ENCODE measurements around the gene XRCC3. TPM values are rescaled to one million over a fixed set of nuclear protein-coding genes. Genes with fewer than 3 reads are reported as not detected.

XRCC3 gene
- total and polyA plus RNA-seq, 5 experiments from 2014 or later: 2.1 to 14.1 (median 3.6) TPM

GRCh38 chr14:103676881-103677675, 38.2 kb downstream of the XRCC3 start:
- H3K27ac Mint-ChIP-seq: peak overlapping the region in 2 of 10 donors; percentile 20 to 63
- no peak for DNase-seq
- no peaks in the 10 kb centered on the region for H3K9me3 Mint-ChIP-seq
- no peak for ATAC-seq
- no peaks in the 10 kb centered on the region for H3K27me3 Mint-ChIP-seq
- POLR2A ChIA-PET: no interaction called here
- no peak overlapping the region for H3K4me3 Mint-ChIP-seq
- peaks cover 0 to 7% (median 3%) of the 10 kb centered on the region in 4 donors for H3K4me1 Mint-ChIP-seq
- peaks cover 6 to 94% (median 19%) of the 10 kb centered on the region in 3 donors for H3K36me3 Mint-ChIP-seq

- Mint-ChIP-seq H3K9me3 (no peaks in the 10 kb centered on the region), H3K27ac (peak overlapping the region in 1 of 10 donors; percentile 67), H3K4me1 (peaks cover 0 to 7% (median 3%) of the 10 kb centered on the region in 4 donors), H3K36me3 (peaks cover 6 to 94% (median 26%) of the 10 kb centered on the region in 3 donors), H3K27me3 (no peaks in the 10 kb centered on the region), H3K4me3 (no peak overlapping the region)
- POLR2A ChIA-PET: no interaction called here
- DNase-seq: no peak
- ATAC-seq: no peak
Measured at GRCh38 chr14:103675957-103676356, 39.3 kb downstream of the XRCC3 start.

DNA sequence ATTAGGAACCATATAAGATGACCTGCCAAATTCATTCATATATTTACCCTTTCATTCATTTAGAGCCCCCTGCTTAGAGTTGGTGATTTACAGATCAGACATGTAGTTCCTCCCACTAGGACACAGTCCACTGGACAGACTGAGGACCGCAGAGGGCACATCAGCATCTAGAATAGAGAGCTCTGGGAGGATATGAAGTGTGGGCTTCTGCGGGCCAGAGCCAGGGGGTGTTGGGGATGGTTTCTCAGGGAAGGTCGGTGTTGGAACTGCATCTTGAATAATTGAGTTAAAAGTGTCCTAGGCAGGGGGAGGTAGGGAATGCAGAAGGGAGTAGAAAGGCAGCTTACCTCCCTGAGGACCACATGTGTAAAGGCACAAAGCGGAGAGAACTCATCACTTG, 43.3 kb downstream of the XRCC3 start:
- H3K27me3 Mint-ChIP-seq: no peaks in the 10 kb centered on the region
- DNase-seq: no peak
- H3K27ac Mint-ChIP-seq: peak overlapping the region in 4 of 10 donors; percentile 16 to 85 (median 48)
- peaks cover 9 to 95% (median 24%) of the 10 kb centered on the region in 3 donors for H3K36me3 Mint-ChIP-seq
- no peak for ATAC-seq
- POLR2A ChIA-PET: no interaction called here
- no peaks in the 10 kb centered on the region for H3K9me3 Mint-ChIP-seq
- no peak overlapping the region for H3K4me3 Mint-ChIP-seq
- H3K4me1 Mint-ChIP-seq: no peaks in the 10 kb centered on the region

GRCh38 chr14:103669370-103669769, 45.9 kb downstream of the XRCC3 start:
- DNase-seq (no peak), ATAC-seq (no peak)
- Mint-ChIP-seq H3K36me3 (peaks cover 9 to 96% (median 16%) of the 10 kb centered on the region in 3 donors), H3K27ac (no peak overlapping the region), H3K4me1 (peaks cover 0 to 2% (median under 1%) of the 10 kb centered on the region in 4 donors), H3K9me3 (no peaks in the 10 kb centered on the region), H3K27me3 (no peaks in the 10 kb centered on the region), H3K4me3 (no peak overlapping the region)
- POLR2A ChIA-PET: no interaction called here

- POLR2A ChIA-PET: no interaction called here
Measured at GRCh38 chr14:103668117-103668516, 47.1 kb downstream of the XRCC3 start.

DNA sequence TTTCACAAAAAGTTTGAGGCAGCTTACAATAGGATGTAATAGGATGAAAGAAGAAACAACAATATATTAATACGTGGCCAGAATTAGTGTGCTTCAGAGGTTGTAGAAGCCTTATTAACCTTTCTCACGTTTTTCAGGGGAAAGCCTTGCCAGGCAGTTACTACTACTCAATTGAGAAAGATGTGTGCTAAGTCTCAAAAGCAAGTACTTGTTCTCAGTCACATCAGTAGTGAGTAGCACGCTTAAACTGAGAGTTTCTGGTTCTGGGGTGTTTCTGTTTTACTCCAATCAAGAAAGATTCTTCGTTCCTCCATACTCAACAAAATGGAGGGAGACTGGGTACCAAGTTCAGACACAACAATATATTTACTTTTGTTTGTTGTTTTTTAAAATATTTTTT, 47.6 kb downstream of the XRCC3 start:
- no peak overlapping the region for H3K4me3 Mint-ChIP-seq
- H3K27me3 Mint-ChIP-seq: no peaks in the 10 kb centered on the region
- H3K36me3 Mint-ChIP-seq: peaks cover 6 to 98% (median 14%) of the 10 kb centered on the region in 3 donors
- H3K9me3 Mint-ChIP-seq: no peaks in the 10 kb centered on the region
- POLR2A ChIA-PET: no interaction called here
- H3K4me1 Mint-ChIP-seq: peaks cover 0 to 5% (median under 1%) of the 10 kb centered on the region in 4 donors
- ATAC-seq (no peak), DNase-seq (no peak)
- no peak overlapping the region for H3K27ac Mint-ChIP-seq

More at GRCh38 chr14:103668117-103668516, 47.1 kb downstream of the XRCC3 start:
- H3K36me3 Mint-ChIP-seq: peaks cover 9 to 98% (median 14%) of the 10 kb centered on the region in 3 donors
- H3K27me3 Mint-ChIP-seq: no peaks in the 10 kb centered on the region
- no peaks in the 10 kb centered on the region for H3K9me3 Mint-ChIP-seq
- peak overlapping the region in 1 of 10 donors; percentile 67 for H3K27ac Mint-ChIP-seq
- no peak for DNase-seq
- H3K4me1 Mint-ChIP-seq: peaks cover 0 to 5% (median under 1%) of the 10 kb centered on the region in 4 donors
- ATAC-seq: no peak
- H3K4me3 Mint-ChIP-seq: no peak overlapping the region

DNA sequence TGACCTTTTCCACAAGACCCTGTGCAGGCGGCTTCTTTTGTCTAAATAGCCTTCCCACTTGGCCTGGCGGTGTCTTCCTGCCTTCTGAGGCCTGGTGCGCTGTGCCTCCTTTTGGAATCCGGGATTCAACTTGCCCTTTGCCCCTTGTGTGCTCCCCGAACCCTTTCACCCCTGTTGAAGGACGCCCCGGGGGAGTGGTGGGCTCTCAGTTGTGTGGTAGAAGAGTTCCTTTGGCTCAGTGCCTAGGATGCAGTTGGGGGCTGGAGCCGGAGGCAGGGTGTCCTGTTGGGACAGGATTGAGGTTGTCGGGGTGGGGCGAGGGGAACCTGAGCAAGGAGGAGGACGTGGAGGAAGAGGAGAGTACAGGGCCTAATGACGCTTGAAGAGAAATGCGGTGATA, 51.7 kb downstream of the XRCC3 start:
- H3K27ac Mint-ChIP-seq: peak overlapping the region in 4 of 10 donors; percentile 41 to 77 (median 53)
- peaks cover 0 to 5% (median 1%) of the 10 kb centered on the region in 4 donors for H3K4me1 Mint-ChIP-seq
- POLR2A ChIA-PET: no interaction called here
- no peaks in the 10 kb centered on the region for H3K9me3 Mint-ChIP-seq
- no peaks in the 10 kb centered on the region for H3K27me3 Mint-ChIP-seq
- H3K4me3 Mint-ChIP-seq: no peak overlapping the region
- H3K36me3 Mint-ChIP-seq: peaks cover 0 to 96% (median 11%) of the 10 kb centered on the region in 3 donors
- DNase-seq: no peak
- no peak for ATAC-seq

GRCh38 chr14:103662591-103662990, 52.7 kb downstream of the XRCC3 start:
- ATAC-seq: no peak
- Mint-ChIP-seq H3K27ac (no peak overlapping the region), H3K4me1 (peaks cover 0 to 5% (median 1%) of the 10 kb centered on the region in 4 donors), H3K36me3 (peaks cover 0 to 95% (median 11%) of the 10 kb centered on the region in 3 donors), H3K9me3 (no peaks in the 10 kb centered on the region), H3K27me3 (no peaks in the 10 kb centered on the region), H3K4me3 (no peak overlapping the region)
- POLR2A ChIA-PET: no interaction called here
- no peak for DNase-seq

DNA sequence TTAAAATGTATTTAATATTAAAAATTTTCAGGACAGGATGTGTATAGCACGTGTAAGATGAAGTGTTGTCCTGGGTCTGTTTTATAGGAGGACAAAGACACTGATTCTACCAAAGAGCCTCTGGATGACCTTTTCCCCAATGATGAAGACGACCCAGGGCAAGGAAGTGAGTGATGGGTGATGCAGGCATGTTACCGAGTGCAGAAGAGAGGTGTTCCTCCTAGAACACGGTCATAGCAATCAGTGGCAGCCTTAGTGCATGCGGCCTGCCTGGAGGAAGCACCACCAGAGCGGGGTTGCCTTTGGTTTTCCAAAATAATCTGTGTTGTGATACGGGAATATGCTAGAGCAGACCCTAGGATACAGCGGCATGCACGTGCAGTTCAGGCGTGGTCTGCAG, 53.2 kb downstream of the XRCC3 start:
- Mint-ChIP-seq H3K4me3 (no peak overlapping the region), H3K4me1 (peaks cover 0 to 5% (median 3%) of the 10 kb centered on the region in 4 donors), H3K27ac (no peak overlapping the region), H3K27me3 (no peaks in the 10 kb centered on the region), H3K9me3 (no peaks in the 10 kb centered on the region), H3K36me3 (peaks cover 0 to 95% (median 11%) of the 10 kb centered on the region in 3 donors)
- DNase-seq: no peak
- no peak for ATAC-seq
- POLR2A ChIA-PET: no interaction called here

DNA sequence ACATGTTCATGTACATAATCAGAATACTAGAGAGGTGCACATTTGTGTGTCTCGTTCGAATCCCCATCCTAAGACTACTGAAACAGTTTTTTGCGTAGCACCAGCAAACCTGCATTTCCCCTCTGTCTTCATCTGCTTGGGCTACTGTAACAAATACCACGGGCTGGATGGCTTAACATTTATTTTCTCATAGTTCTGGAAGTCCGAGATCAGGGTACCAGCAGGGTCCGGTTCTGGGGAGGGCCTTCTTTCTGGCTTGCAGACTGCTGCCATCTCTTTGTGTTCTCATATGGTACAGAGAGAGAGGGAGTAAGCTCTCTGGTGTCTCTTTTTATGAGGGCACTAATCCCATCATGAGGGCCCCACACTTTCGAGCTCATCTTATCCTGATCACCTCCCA, 55.6 kb downstream of the XRCC3 start:
- H3K9me3 Mint-ChIP-seq: no peaks in the 10 kb centered on the region
- H3K36me3 Mint-ChIP-seq: peaks cover 1 to 94% (median 12%) of the 10 kb centered on the region in 3 donors
- no peaks in the 10 kb centered on the region for H3K27me3 Mint-ChIP-seq
- H3K27ac Mint-ChIP-seq: peak overlapping the region in 3 of 10 donors; percentile 24 to 36 (median 27)
- POLR2A ChIA-PET: no interaction called here
- H3K4me1 Mint-ChIP-seq: peaks cover 2 to 6% (median 3%) of the 10 kb centered on the region in 4 donors
- ATAC-seq: no peak
- DNase-seq: no peak
- H3K4me3 Mint-ChIP-seq: no peak overlapping the region

- Mint-ChIP-seq H3K27me3 (no peaks in the 10 kb centered on the region), H3K9me3 (no peaks in the 10 kb centered on the region), H3K4me3 (no peak overlapping the region), H3K27ac (no peak overlapping the region), H3K36me3 (peaks cover 4 to 87% (median 12%) of the 10 kb centered on the region in 3 donors), H3K4me1 (peaks cover 2 to 17% (median 9%) of the 10 kb centered on the region in 4 donors)
- POLR2A ChIA-PET: no interaction called here
- DNase-seq (no peak), ATAC-seq (no peak)
Measured at GRCh38 chr14:103657471-103657870, 57.8 kb downstream of the XRCC3 start.

- POLR2A ChIA-PET: no interaction called here
- H3K9me3 Mint-ChIP-seq: no peaks in the 10 kb centered on the region
- peaks cover 8 to 23% (median 11%) of the 10 kb centered on the region in 4 donors for H3K4me1 Mint-ChIP-seq
- no peak overlapping the region for H3K4me3 Mint-ChIP-seq
- peaks cover 4 to 80% (median 9%) of the 10 kb centered on the region in 3 donors for H3K36me3 Mint-ChIP-seq
- ATAC-seq: no peak
- H3K27me3 Mint-ChIP-seq: no peaks in the 10 kb centered on the region
- DNase-seq: no peak
- H3K27ac Mint-ChIP-seq: peak overlapping the region in 1 of 10 donors; percentile 49
Measured at GRCh38 chr14:103656756-103657133, 58.5 kb downstream of the XRCC3 start.

DNA sequence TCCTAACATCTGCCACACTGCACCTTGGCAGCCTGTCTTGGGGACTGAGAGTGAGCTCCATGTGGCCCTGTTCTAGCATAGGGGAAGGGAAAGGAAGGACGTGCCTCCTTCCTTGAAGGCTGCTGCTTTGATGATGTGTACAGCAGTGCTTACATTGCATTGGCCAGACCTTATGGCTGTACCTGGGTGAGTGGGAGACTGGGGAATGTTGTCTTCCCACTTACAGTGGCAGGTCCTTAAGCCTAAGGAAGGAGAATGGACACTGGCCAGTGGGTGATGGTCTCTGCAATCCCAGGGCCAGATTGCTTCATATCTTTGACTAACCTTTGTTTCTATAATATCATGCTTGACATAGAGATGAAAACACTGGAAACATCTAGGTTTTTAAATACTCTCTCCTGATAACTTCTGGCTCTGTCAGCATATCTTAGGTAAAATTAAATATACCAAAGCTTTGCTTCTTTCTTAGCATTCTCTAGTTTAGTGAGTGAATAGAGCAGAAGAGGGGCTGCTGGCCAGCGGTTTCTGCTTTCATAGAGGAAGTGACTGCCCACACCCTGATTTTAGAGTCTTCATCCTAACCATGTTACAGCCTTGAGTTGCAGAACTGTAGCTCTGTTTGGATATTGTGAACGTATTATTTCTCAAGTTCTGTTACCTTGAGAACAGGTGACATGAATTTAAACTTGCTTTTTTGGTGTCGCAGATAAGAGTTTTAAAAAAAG, 59.1 kb downstream of the XRCC3 start:
- DNase-seq (no peak), ATAC-seq (no peak)
- H3K4me1 Mint-ChIP-seq: peaks cover 9 to 26% (median 13%) of the 10 kb centered on the region in 4 donors
- H3K9me3 Mint-ChIP-seq: no peaks in the 10 kb centered on the region
- H3K36me3 Mint-ChIP-seq: peaks cover 4 to 75% (median 9%) of the 10 kb centered on the region in 3 donors
- POLR2A ChIA-PET: no interaction called here
- H3K27ac Mint-ChIP-seq: peak overlapping the region in 3 of 10 donors; percentile 31 to 81 (median 39)
- no peaks in the 10 kb centered on the region for H3K27me3 Mint-ChIP-seq
- H3K4me3 Mint-ChIP-seq: no peak overlapping the region

Measured in naive thymus-derived CD8-positive, alpha-beta T cell (primary cell).